ENCODE results near the gene PSKH1.
"Not testable (repeated sequence)": the region's sequence is repeated elsewhere in the genome, so short reads cannot be mapped to it uniquely, and the experiment has no call there.

PSKH1 gene

DNA sequence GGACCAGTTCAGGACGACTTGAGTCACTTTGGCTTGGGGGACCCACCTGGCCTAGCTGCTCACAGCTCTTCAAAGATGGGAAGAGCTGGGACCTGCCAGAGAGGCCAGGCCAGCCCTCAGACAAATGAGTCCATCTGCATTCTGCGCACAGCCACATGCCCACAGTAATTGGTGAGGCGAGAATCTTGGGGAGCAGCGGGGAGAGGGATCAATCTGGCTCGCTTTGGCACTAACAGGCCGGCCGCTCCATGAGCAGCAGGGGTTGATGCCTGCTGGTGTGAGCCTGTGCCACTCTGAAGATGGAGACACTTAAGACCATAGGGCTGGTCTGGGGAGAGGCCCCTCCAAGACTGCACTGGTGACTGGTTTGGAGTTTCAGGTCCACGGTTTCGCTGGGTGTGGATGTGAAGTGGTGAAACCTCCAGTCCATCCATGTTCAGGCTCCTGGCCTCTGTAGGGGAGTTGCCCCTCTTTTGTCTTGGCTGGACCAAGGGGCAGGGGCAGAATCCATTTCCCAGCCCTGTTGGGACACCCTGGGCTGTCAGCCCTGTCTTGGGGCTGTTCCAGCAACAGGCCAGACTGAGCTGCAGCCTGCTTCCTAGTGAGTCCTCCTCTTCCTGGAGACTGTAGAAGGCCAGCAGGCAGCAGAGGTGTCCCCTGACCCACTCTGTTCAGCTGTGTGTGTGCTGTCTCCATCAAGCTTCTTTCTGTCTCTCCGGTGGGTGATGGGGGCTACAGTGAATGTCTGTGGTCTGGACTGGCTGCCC is 31.3 kb downstream of the PSKH1 start:
- no peak for DNase-seq (ENCODE audit: low read depth)

DNA sequence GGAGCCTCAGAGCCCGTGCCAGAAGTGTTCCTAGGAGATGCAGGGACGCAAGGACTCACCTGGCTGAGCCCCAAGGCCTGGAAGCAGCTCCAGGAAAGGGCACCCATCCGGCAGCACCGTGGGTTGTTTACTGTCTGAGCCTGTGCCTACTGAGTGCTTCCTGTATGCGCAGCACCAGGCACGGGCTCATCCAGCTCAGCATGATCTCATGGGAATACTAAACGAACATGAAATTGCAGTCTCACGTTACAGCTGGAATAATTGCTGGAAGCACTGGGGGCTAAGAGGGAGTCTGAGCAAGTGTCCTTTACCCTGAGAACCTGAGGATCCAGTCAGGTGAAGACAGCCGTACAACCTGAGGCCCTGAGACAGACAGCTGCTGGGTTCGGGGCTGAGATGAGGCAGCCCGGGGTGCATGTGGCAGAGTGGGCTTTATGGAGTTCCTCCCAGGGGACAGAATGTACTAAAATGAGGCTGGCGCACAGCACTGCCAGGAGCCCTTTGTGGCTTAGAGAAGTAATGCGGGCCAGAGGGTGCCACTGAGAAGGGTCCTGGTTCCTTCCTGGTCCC is 33.2 kb downstream of the PSKH1 start:
- DNase-seq (ENCODE audit: low read depth), result no peak

DNA sequence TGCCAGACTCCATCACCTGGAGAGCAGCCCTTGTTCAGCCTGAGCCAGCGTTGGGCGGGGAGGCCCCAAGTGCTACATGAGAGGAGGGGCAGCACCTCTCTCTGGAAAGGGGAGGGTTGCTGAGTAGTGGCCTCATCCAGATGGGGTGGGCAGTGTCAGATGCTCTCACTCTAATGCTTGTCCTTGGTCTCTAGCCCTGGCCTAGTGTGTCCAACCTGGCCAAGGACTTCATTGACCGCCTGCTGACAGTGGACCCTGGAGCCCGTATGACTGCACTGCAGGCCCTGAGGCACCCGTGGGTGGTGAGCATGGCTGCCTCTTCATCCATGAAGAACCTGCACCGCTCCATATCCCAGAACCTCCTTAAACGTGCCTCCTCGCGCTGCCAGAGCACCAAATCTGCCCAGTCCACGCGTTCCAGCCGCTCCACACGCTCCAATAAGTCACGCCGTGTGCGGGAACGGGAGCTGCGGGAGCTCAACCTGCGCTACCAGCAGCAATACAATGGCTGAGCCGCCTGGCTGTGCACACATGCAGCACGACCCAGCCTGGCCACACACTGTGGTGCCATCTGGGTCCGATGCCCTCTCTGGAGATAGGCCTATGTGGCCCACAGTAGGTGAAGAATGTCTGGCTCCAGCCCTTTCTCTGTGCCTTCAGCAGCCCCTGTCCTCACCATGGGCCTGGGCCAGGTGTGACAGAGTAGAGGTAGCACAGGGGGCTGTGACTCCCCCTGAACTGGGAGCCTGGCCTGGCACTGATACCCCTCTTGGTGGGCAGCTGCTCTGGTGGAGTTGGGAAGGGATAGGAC is 34.3 kb downstream of the PSKH1 start:
- no peak for DNase-seq (ENCODE audit: low read depth)

DNA sequence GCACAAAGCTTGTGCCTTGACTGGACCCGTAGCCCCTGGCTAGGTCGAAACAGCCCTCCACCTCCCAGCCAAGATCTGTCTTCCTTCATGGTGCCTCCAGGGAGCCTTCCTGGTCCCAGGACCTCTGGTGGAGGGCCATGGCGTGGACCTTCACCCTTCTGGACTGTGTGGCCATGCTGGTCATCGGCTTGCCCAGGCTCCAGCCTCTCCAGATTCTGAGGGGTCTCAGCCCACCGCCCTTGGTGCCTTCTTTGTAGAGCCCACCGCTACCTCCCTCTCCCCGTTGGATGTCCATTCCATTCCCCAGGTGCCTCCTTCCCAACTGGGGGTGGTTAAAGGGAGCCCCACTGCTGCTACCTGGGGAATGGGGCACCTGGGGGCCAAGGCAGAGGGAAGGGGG is 35.1 kb downstream of the PSKH1 start:
- DNase-seq (ENCODE audit: low read depth), result no peak

DNA sequence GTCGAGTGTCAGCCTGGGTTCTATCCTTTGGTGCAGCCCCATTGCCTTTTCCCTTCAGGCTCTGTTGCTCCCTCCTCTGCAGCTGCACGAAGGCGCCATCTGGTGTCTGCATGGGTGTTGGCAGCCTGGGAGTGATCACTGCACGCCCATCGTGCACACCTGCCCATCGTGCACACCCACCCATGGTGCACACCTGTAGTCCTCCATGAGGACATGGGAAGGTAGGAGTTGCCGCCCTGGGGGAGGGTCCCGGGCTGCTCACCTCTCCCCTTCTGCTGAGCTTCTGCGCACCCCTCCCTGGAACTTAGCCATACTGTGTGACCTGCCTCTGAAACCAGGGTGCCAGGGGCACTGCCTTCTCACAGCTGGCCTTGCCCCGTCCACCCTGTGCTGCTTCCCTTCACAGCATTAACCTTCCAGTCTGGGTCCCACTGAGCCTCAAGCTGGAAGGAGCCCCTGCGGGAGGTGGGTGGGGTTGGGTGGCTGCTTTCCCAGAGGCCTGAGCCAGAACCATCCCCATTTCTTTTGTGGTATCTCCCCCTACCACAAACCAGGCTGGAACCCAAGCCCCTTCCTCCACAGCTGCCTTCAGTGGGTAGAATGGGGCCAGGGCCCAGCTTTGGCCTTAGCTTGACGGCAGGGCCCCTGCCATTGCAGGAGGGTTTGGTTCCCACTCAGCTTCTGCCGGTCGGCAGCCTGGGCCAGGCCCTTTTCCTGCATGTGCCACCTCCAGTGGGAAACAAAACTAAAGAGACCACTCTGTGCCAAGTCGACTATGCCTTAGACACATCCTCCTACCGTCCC is 35.7 kb downstream of the PSKH1 start:
- peak; percentile 48 for DNase-seq (ENCODE audit: low read depth)

DNA sequence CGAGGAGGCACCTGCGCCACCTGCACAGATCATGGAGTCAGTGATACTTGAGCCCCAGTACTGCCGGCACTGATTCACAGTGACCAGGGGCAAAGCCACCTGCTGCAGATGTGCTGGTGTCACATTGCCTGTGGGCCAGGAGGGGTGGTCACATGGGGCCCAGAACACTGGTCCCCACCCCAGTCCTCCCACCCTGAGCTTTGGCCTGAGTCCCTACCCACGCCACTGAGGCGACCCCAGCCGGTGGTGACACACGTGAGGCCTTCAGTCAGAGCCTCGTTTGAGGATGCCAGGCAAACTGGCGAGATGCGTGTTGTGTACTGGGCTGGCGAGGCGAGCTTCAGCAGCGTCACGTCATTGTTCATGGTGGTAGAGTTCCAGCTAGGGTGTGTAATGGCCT is 37.1 kb downstream of the PSKH1 start:
- DNase-seq (ENCODE audit: low read depth), result no peak

DNA sequence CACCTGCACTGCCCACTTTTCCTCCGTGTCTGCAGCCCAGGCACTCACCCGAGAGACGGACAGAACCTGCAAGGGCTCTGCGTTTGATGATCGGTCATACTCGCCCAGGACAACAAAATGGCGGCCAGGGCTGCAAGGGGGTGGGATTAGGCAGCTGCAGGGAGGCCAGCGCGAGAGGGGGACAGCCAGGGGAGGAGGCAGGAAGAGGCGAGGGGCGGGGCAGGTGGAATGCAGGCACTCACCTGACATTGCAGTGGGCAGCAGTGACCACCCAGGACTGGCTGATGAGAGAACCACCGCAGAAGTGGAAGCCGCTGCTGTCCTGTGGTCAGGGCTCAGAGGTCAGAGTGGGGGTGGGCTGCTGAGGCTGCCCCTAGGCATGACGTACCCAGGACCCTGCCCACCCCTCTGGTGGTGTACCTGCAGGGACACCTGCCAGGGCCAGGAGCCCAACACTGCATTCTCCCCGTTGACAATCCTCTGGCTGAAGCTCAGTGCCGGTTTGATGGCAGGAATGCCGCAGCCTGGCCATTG is 37.7 kb downstream of the PSKH1 start:
- no peak for DNase-seq (ENCODE audit: low read depth)

DNA sequence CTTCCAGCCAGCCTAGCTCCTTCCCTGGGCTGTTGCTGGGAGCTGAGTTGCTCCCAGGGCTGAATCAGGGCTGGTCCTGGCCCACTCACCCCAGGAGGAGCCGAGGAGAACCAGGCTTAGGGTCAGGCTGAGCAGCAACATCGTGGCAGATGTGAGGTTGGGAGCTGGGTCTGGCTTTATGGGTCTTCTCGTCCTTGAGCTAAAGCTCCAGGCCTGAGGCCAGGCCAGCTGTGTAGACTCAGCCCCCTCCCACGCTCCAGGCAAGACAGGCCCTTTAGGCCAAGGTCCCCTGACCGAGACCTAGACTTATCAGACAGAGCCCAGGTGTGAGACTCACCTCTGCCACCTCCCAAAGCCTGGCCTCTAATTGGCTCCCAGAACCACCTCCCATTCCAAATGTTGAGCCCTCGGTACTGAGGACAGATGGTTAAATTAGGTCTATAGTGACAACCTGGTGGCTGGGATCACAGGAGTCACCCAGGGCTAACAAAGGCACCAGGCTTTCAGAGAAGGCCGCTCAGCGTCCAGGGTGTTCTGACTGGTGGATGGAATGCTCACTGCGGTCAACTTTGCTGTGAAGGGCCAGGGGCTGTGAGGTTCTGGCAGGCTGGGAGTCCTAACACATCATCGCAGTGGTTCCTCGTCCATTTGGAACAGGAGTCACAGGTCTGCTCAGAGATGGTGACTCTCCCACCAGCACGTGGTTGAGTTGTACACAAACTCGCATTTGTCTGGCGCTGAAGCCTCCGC is 38.8 kb downstream of the PSKH1 start, which contains the start of gene CTRL:
Gene CTRL, minus strand, starts transcription at position 151 of the 750 bp plus-strand sequence. Its CDS starts 10 bp downstream, at position 141.
- DNase-seq (ENCODE audit: low read depth), result no peak

DNA sequence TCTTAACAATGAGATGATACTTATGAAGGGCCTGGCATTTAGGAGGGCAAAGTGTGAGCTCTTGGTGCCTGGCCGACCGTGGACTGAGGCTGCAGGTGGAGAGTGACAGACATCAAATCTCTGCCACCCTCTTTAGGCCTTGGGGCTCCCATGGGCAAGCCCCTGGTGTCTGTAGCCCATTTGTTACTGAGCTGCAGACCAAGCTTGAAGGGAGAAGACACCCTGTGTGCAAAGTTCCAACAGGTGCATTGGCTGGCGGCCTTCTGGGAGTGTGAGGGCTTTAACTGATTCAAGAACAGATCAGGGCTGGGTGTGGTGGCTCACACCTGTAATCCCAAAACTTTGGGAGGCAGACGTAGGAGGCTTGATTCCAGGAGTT is 39.4 kb downstream of the PSKH1 start:
- no peak for DNase-seq (ENCODE audit: low read depth)

DNA sequence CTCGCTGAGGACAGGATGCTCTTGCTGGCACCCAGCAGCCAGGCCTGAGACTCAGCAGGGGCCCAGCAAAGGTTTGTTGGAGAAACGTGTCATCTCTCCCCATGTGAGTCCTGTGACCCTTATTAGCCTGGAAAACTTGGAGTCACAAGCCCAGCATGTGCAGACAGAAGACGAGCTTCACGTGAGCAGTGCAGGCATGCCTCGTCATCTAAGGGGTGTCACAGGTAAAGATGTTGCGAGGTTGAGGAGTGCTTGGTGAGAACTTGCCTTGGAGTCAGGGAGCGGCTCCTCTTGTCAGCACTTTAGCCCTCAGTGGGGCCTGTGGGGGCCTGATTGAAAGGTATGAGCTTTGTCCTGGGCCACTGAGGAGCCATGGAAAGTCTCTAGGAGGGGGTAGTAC is 40.8 kb downstream of the PSKH1 start:
- no peak for DNase-seq (ENCODE audit: low read depth)

DNA sequence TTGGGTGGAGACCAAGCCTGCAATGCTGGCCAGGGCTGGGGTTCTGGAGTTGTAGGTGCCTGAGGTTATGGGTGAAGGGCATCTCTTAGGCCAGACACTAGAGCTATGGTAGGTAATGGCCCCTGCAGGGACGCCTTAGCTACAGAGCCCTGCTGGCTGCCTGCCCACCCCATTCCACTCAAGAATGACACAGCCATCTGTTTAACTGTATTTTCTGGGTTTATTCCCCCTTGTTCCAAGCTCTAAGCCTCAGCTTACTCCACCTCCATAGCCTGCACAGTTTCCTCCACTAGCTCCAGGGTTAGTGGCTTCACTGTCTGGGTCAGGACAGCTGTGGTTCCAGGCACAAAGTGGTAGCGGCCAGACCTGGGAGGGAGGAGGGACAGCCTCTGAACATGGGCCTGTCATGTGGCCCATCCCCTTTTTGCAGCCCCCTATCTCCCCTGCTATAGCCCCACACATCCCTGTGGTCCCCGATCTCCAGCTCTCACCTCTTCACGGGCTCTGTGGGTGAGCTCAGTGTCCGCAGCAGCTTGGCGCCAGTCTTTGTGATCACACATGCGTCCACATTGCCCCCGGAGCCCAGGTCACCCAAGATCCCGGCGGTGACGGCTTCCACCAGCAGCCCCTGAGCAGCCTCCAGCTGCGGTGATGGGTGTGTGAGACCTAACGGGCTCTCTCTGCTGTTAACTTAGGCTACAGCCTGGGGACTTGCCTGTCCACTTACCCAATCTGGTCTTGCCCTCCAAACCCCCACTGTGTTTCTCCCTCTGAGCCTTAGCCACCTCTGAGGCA is 41.4 kb downstream of the PSKH1 start:
- no peak for DNase-seq (ENCODE audit: low read depth)

DNA sequence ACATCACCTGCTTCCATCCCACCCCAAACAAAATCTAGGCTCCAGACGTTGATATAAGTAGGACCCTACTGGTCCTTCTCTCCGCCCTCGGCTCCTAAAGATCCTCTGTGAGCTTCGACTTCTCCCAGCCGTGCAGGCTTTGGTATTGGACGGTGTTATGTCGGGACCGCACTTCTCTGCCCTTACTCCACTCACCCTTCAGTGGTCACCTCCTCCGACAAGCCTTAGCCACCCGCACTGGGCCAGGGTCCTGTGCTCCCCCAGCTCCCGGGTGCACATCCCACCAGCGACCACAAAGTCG is 42.0 kb downstream of the PSKH1 start:
- DNase-seq (ENCODE audit: low read depth), result no peak

DNA sequence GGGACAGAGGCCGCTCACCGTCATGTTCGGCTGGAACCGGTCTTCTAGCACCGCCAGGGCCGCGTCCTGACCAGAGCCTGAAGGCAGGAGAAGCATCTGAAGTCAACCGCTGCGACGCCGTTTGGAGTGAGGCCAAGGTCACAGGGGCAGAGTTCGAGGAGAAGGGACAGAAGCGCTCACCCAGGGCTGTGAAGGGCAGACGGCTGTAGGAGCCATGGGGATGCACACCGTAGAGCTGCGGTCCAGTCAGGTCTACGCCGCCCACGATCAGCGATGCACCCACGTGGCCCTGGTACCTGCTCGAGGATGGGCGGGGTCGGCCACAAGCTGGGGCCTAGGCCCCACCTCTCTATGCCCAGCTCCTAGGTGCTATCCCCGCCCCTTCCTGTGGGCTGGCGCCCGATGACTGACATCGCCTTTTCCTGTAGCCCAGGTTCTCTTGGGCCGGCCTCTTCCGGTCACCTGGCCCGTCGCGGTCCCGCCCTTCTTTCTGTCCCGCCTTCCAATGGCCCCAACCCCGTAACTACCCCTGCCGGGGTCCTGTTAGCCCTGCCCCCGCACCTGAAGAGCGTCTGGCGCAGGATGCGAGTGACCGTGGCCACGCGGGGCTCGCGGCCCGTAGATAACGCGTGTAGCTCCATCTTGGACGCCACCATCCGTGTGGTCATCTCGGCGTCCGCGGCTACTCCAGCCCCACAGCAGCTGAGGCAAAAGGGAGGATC is 42.5 kb downstream of the PSKH1 start:
- peak; percentile 91 for DNase-seq (ENCODE audit: low read depth)

DNA sequence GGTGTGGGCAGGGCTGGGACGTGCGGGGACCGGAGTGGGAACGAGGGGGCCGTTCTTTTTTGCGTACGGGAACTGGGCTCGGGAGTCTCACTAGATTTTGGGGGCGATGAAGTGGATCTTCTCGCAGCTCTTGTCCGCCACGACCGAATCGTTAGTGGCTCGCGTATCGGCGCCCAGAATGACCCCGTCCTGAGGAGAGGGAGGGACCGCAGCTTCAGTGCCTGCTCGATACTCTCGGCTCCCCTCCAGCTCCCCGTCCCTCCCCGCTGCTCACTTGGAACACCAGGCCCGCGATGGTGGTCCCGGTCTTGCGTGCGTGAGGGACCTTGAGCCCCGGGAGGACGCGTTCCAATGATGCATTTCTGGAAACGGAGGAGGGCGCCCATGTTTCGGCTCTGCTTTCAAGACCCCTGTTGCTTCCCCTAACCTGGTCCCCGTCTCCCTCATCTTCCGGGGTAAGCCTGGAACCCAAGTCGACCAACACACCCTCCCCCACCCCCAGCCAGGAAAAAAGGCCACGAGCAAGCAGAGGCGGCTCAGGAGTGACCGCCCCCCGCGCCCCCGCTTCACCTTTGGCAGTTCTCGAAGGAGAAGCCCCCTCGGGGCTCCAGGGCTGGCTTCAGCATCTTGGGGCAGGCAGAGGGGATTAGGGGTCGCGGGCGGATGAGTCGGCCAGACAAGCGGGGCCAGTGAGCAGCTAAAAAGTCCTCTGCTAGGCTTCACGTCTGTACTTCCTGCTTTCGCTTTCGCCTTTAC is 43.2 kb downstream of the PSKH1 start, which contains the start of gene PSMB10:
Gene PSMB10, minus strand, starts transcription at position 727 of the 756 bp plus-strand sequence. Its CDS starts 101 bp downstream, at position 626.
- DNase-seq (ENCODE audit: low read depth), result peak; percentile 61

DNA sequence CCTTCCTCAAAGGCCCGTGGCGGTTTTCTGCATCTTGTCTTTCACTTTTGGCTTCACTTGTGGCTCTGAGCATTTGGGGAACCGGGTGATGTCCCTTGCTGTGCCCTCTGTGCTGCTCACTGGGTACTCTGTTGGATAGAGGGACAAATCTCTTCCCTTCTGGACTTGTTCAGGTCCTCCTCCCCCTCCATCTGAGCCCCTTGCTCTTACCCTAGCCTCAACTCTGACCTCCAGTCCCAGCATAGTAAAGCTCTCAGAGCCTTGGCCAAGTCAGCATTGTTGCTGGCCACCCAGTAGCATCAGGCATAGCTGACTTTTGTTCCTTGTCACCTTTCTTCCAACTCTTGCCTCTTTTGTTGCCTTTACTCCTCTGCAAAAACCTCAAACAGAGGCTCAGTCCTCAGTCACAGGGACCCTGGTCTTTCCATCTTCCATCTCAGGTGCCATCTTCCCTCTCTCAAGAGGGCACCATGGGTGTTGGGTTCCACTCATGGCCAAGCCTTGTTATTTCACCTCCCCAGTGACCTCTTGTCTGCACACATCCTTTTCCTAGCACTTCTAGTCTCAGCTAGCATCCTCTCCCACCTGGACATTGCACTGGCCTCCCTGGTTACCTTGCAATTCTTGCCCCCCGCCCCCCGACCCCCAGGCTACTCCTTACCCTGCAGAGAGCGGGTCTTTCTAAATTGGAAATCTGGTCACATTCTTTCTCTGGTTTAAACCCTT is 44.0 kb downstream of the PSKH1 start:
- no peak for DNase-seq (ENCODE audit: low read depth)

DNA sequence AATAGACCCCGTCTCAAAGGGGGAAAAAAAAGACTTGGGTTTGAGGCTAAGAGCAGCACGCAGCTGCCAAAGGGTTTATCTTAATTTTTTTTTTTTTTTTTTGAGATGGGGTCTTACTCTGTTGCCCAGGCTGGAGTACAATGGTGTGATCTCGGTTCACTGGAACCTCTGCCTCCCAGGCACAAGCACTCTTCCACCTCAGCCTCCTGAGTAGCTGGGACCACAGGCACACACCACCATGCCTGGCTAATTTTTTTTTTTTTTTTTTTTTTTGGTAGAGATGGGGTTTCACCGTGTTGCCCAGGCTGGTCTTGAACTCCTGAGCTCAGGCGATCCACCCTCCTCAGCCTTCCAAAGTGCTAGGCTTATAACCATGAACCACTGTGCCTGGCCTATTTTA is 44.7 kb downstream of the PSKH1 start:
- DNase-seq (ENCODE audit: low read depth), result not testable (repeated sequence)

DNA sequence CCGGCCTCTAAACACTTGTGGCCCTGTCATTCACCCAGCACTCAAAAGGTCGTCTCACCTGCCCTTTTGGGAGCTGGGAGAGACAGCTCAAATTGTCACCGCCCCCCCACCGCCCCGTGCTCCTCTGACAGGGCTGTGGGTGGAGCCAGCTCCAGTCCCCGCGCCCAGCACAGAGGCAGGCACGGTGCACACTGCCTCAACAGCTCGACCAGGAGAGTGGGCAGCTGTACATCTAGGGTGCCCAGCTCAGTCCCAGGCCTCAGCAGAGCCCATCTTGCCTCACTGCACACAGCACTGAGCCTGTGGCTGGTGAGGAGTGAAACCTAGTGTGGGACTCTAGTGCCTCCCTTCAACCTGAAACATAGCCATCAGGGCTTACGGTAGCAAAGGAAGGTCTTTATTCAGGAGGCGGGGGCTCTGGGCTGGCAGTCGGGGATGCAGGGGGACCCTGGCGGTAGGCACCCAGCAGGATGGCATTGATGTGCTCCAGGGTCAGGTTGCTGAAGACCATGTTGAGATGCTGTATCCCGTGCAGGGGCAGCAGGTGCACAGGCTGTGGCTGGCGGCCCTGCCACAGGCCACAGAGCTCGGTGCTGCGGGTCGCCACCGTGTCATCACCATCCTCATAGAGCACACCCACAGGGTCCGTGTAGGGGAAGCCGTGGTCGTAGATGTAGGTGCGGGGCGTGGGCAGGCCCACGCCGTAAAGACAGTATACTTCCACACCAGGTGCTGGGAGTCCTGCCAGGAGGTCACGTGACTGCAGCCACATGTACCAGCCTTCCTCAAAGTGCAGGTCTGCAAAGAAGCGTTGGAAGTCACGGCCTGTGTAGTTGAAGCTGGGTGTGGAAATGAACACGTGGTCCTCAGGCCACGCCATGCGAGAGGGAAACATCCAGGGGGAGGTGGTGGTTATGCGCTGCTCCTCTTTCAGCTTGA is 46.7 kb downstream of the PSKH1 start:
- DNase-seq (ENCODE audit: low read depth), result no peak

All from stimulated activated CD8-positive, alpha-beta memory T cell treated with anti-CD3 and anti-CD28 coated beads, Interleukin-12 subunit alpha, Interleukin-12 subunit beta, amount 100 ng/mL, for 4 hours (primary cell).